ENCODE measurements around the gene MRPL21. TPM values are rescaled to one million over a fixed set of nuclear protein-coding genes. Genes with fewer than 3 reads are reported as not detected.
A peak's percentile ranks its signal among the peaks of the same experiment; 100 is the strongest.

Gene MRPL21
- total RNA-seq, 6 experiments from 2014 or later = 18.8 to 50.4 (median 26.0) TPM

GRCh38 chr11:68948496-68948895 lies 44.9 kb upstream of the MRPL21 start:
- no peaks in the 10 kb centered on the region for H3K9me3 ChIP-seq
- H3K27me3 ChIP-seq = no peaks in the 10 kb centered on the region
- ATAC-seq = no peak
- no peaks in the 10 kb centered on the region for H3K4me1 ChIP-seq
- H3K27ac ChIP-seq = no peak overlapping the region
- TF ChIP-seq CTCF (IDR thresholded peaks at IDR 0.05) (no peak), POLR2A (IDR thresholded peaks at IDR 0.05) (no peak)
- no peak for DNase-seq
- 75% methylated on average over 1 of the region's 2 CpGs for WGBS (ENCODE audit: insufficient coverage, low coverage, low lambda C conversion rate, missing lambda C conversion rate)
- intact Hi-C loops (cut with DNase I) = no loop called here
- H3K4me3 ChIP-seq = no peak overlapping the region
- no peaks in the 10 kb centered on the region for H3K36me3 ChIP-seq

GRCh38 chr11:68947151-68947550 lies 43.5 kb upstream of the MRPL21 start:
- ATAC-seq (no peak), DNase-seq (no peak)
- no peaks in the 10 kb centered on the region for H3K4me1 ChIP-seq
- TF ChIP-seq POLR2A (IDR thresholded peaks at IDR 0.05) (no peak), CTCF (IDR thresholded peaks at IDR 0.05) (no peak)
- no peaks in the 10 kb centered on the region for H3K9me3 ChIP-seq
- 69% methylated on average over 6 of the region's 11 CpGs for WGBS (ENCODE audit: insufficient coverage, low coverage, low lambda C conversion rate, missing lambda C conversion rate)
- intact Hi-C loops (cut with DNase I) = no loop called here
- no peaks in the 10 kb centered on the region for H3K36me3 ChIP-seq
- H3K4me3 ChIP-seq = no peak overlapping the region
- no peak overlapping the region for H3K27ac ChIP-seq
- H3K27me3 ChIP-seq = no peaks in the 10 kb centered on the region

- 67% methylated on average over 11 of the region's 18 CpGs for WGBS (ENCODE audit: insufficient coverage, low coverage, low lambda C conversion rate, missing lambda C conversion rate)
- Histone ChIP-seq H3K4me1 (no peaks in the 10 kb centered on the region), H3K4me3 (no peak overlapping the region), H3K36me3 (no peaks in the 10 kb centered on the region), H3K27me3 (no peaks in the 10 kb centered on the region), H3K27ac (no peak overlapping the region), H3K9me3 (no peaks in the 10 kb centered on the region)
- intact Hi-C loops (cut with DNase I) = no loop called here
- ATAC-seq (no peak), DNase-seq (no peak)
- TF ChIP-seq CTCF (IDR thresholded peaks at IDR 0.05) (no peak), POLR2A (IDR thresholded peaks at IDR 0.05) (no peak)
These were observed 42.9 kb upstream of the MRPL21 start for GRCh38 chr11:68946416-68947090.

GRCh38 chr11:68942751-68943271 lies 39.2 kb upstream of the MRPL21 start:
- 33% methylated on average over 1 of the region's 9 CpGs for WGBS (ENCODE audit: insufficient coverage, low coverage, low lambda C conversion rate, missing lambda C conversion rate)
- DNase-seq (no peak), ATAC-seq (peak in 3 of 4 donors; percentile 14 to 27 (median 25))
- H3K4me3 ChIP-seq = no peak overlapping the region
- no peaks in the 10 kb centered on the region for H3K9me3 ChIP-seq
- no peaks in the 10 kb centered on the region for H3K4me1 ChIP-seq
- intact Hi-C loops (cut with DNase I) = no loop called here
- TF ChIP-seq POLR2A (IDR thresholded peaks at IDR 0.05) (no peak), CTCF (IDR thresholded peaks at IDR 0.05) (no peak)
- H3K27ac ChIP-seq = no peak overlapping the region
- no peaks in the 10 kb centered on the region for H3K27me3 ChIP-seq
- H3K36me3 ChIP-seq = peaks cover 0 to 9% (median 0%) of the 10 kb centered on the region in 4 donors
